ENCODE measurements around the gene AKT3.

DNA sequence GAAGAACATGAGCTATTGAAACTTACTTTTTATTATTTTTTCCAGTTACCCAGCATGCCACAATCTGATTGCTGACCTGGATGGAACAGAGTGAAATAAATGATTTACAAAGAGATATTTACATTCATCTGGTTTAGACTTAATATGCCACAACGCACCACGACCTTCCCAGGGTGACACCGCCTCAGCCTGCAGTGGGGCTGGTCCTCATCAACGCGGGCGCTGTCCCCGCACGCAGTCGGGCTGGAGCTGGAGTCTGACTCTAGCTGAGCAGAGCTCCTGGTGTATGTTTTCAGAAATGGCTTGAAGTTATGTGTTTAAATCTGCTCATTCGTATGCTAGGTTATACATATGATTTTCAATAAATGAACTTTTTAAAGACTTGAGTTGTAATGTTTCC lies 350.3 kb downstream of the AKT3 start:
- TF ChIP-seq, protein P1, sequence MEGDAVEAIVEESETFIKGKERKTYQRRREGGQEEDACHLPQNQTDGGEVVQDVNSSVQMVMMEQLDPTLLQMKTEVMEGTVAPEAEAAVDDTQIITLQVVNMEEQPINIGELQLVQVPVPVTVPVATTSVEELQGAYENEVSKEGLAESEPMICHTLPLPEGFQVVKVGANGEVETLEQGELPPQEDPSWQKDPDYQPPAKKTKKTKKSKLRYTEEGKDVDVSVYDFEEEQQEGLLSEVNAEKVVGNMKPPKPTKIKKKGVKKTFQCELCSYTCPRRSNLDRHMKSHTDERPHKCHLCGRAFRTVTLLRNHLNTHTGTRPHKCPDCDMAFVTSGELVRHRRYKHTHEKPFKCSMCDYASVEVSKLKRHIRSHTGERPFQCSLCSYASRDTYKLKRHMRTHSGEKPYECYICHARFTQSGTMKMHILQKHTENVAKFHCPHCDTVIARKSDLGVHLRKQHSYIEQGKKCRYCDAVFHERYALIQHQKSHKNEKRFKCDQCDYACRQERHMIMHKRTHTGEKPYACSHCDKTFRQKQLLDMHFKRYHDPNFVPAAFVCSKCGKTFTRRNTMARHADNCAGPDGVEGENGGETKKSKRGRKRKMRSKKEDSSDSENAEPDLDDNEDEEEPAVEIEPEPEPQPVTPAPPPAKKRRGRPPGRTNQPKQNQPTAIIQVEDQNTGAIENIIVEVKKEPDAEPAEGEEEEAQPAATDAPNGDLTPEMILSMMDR (IDR thresholded peaks at IDR 0.05; ENCODE audit: control extremely low read depth in 1 of 3, insufficient read depth in 1 of 3, low read depth in 1 of 3, low read length in 3 of 3), result no peak
- no peak for TF ChIP-seq GTF2F1 (IDR thresholded peaks at IDR 0.05; ENCODE audit: borderline replicate concordance, low read depth, low read length)
- TF ChIP-seq, protein P2, sequence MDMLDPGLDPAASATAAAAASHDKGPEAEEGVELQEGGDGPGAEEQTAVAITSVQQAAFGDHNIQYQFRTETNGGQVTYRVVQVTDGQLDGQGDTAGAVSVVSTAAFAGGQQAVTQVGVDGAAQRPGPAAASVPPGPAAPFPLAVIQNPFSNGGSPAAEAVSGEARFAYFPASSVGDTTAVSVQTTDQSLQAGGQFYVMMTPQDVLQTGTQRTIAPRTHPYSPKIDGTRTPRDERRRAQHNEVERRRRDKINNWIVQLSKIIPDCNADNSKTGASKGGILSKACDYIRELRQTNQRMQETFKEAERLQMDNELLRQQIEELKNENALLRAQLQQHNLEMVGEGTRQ (IDR thresholded peaks at IDR 0.05; ENCODE audit: low read length), result no peak
- no peak for TF ChIP-seq BACH1 (IDR thresholded peaks at IDR 0.05; ENCODE audit: low read length)
- TF ChIP-seq CHD2 (IDR thresholded peaks at IDR 0.05; ENCODE audit: low read length), result no peak

All from H1 (cell line).